Measurements from ENCODE around the gene STAG1.
A peak's percentile ranks its signal among the peaks of the same experiment; 100 is the strongest.

The STAG1 gene

GRCh38 chr3:136630915-136631314, 121.3 kb downstream of the STAG1 start:
- Histone ChIP-seq H3K4me1 (no peaks in the 10 kb centered on the region), H3K9ac (no peak overlapping the region), H3K27ac (no peak overlapping the region), H3K4me3 (ENCODE audit: low read depth, low read length) (no peak overlapping the region), H3K27me3 (ENCODE audit: control insufficient read depth, insufficient read depth, low read length) (no peaks in the 10 kb centered on the region), H2AFZ (no peak overlapping the region), H3K4me2 (ENCODE audit: low read length) (no peak overlapping the region), H3K36me3 (ENCODE audit: control insufficient read depth, insufficient read depth, low read length) (no peaks in the 10 kb centered on the region), H3K79me2 (peaks cover 35% of the 10 kb centered on the region), H3K9me3 (ENCODE audit: control insufficient read depth, low read length) (no peaks in the 10 kb centered on the region)
- TF ChIP-seq CTCF (IDR thresholded peaks at IDR 0.05): no peak

GRCh38 chr3:136626493-136626892, 125.7 kb downstream of the STAG1 start:
- Histone ChIP-seq H3K27ac (no peak overlapping the region), H3K9ac (no peak overlapping the region), H2AFZ (no peak overlapping the region), H3K27me3 (ENCODE audit: control insufficient read depth, insufficient read depth, low read length) (no peaks in the 10 kb centered on the region), H3K4me2 (ENCODE audit: low read length) (no peak overlapping the region), H3K9me3 (ENCODE audit: control insufficient read depth, low read length) (no peaks in the 10 kb centered on the region), H3K79me2 (peaks cover 8% of the 10 kb centered on the region), H3K4me3 (ENCODE audit: low read depth, low read length) (no peak overlapping the region), H3K4me1 (peaks cover 11% of the 10 kb centered on the region), H3K36me3 (ENCODE audit: control insufficient read depth, insufficient read depth, low read length) (no peaks in the 10 kb centered on the region)
- no peak for TF ChIP-seq CTCF (IDR thresholded peaks at IDR 0.05)

- Histone ChIP-seq H3K79me2 (peaks cover 5% of the 10 kb centered on the region), H3K4me1 (peaks cover 11% of the 10 kb centered on the region), H3K9me3 (ENCODE audit: control insufficient read depth, low read length) (no peaks in the 10 kb centered on the region), H3K4me2 (ENCODE audit: low read length) (peak overlapping the region; percentile 27), H3K9ac (no peak overlapping the region), H2AFZ (no peak overlapping the region), H3K27me3 (ENCODE audit: control insufficient read depth, insufficient read depth, low read length) (no peaks in the 10 kb centered on the region), H3K36me3 (ENCODE audit: control insufficient read depth, insufficient read depth, low read length) (no peaks in the 10 kb centered on the region), H3K27ac (no peak overlapping the region), H3K4me3 (ENCODE audit: low read depth, low read length) (no peak overlapping the region)
- no peak for TF ChIP-seq CTCF (IDR thresholded peaks at IDR 0.05)
Observed at GRCh38 chr3:136624894-136625815, 127.0 kb downstream of the STAG1 start.

- TF ChIP-seq CTCF (IDR thresholded peaks at IDR 0.05): no peak
- H3K9ac ChIP-seq: no peak overlapping the region
- peaks cover 11% of the 10 kb centered on the region for H3K4me1 ChIP-seq
- H3K4me3 ChIP-seq (ENCODE audit: low read depth, low read length): no peak overlapping the region
- H3K79me2 ChIP-seq: peaks cover 2% of the 10 kb centered on the region
- no peak overlapping the region for H3K27ac ChIP-seq
- H3K36me3 ChIP-seq (ENCODE audit: control insufficient read depth, insufficient read depth, low read length): no peaks in the 10 kb centered on the region
- H3K27me3 ChIP-seq (ENCODE audit: control insufficient read depth, insufficient read depth, low read length): no peaks in the 10 kb centered on the region
- no peak overlapping the region for H2AFZ ChIP-seq
- no peaks in the 10 kb centered on the region for H3K9me3 ChIP-seq (ENCODE audit: control insufficient read depth, low read length)
- H3K4me2 ChIP-seq (ENCODE audit: low read length): no peak overlapping the region
Observed at GRCh38 chr3:136624371-136624770, 127.8 kb downstream of the STAG1 start.

GRCh38 chr3:136621628-136622027, 130.6 kb downstream of the STAG1 start:
- H3K27me3 ChIP-seq (ENCODE audit: control insufficient read depth, insufficient read depth, low read length): no peaks in the 10 kb centered on the region
- no peak overlapping the region for H3K4me3 ChIP-seq (ENCODE audit: low read depth, low read length)
- H3K36me3 ChIP-seq (ENCODE audit: control insufficient read depth, insufficient read depth, low read length): no peaks in the 10 kb centered on the region
- no peak overlapping the region for H3K27ac ChIP-seq
- no peak overlapping the region for H3K9ac ChIP-seq
- TF ChIP-seq CTCF (IDR thresholded peaks at IDR 0.05): no peak
- no peak overlapping the region for H2AFZ ChIP-seq
- no peaks in the 10 kb centered on the region for H3K79me2 ChIP-seq
- no peaks in the 10 kb centered on the region for H3K9me3 ChIP-seq (ENCODE audit: control insufficient read depth, low read length)
- peaks cover 13% of the 10 kb centered on the region for H3K4me1 ChIP-seq
- H3K4me2 ChIP-seq (ENCODE audit: low read length): no peak overlapping the region
